Thoracic aorta (tissue), 2 donors: ENCODE data around the gene PBRM1. TPM values are rescaled to one million over a fixed set of nuclear protein-coding genes. Genes with fewer than 3 reads are reported as not detected.

Source experiments
- ATAC-seq: fragments of 150-250 bp; one replicate; pipeline ENCODE4 v1.8.0; 2017; ENCODE audit warnings: low read depth; ENCODE audit not compliant: insufficient number of reproducible peaks, low FRiP score
- DNase-seq: peaks from one replicate; pipeline ENCODE4 v3.0.0-alpha.2; 2020; ENCODE audit warnings: low spot score
- H3K27ac ChIP-seq, 2 donors: fragments of 200-600 bp; sonication (generic); 1 replicate in 1 of 2; 2 replicates in 1 of 2; pipeline ENCODE4 v1.5.1; 2016; ENCODE audit warnings: mild to moderate bottlenecking in 2 of 2, moderate library complexity in 2 of 2
- H3K27me3 ChIP-seq: fragments of 200-600 bp; sonication (generic); replicated peaks from 2 replicates; pipeline ENCODE4 v1.6.0; 2016; ENCODE audit warnings: mild to moderate bottlenecking; ENCODE audit not compliant: insufficient read depth
- H3K36me3 ChIP-seq: fragments of 200-600 bp; sonication (generic); one replicate; pipeline ENCODE4 v1.5.1; 2016
- H3K4me1 ChIP-seq, 2 donors: fragments of 200-600 bp; sonication (generic); 1 replicate in 1 of 2; 2 replicates in 1 of 2; pipeline versions ENCODE4 v1.5.1 to v1.6.0; 2016; ENCODE audit warnings: low read depth in 2 of 2, mild to moderate bottlenecking in 1 of 2; ENCODE audit not compliant: control insufficient read depth in 1 of 2
- H3K4me3 ChIP-seq: fragments of 200-600 bp; sonication (generic); 2 replicates; pipeline ENCODE4 v1.5.1; 2016; ENCODE audit warnings: mild to moderate bottlenecking
- H3K9me3 ChIP-seq: fragments of 200-600 bp; sonication (generic); 2 replicates; pipeline ENCODE4 v1.5.1; 2016
- CTCF ChIP-seq: fragments of 200-600 bp; sonication (generic); IDR thresholded peaks from one replicate; pipeline ENCODE4 v1.5.1; 2019; ENCODE audit warnings: antibody characterized with exemption
- total RNA-seq, 2 donors: library from RNA; depleted of rRNA; stranded (reverse); fragments of >200 nt; gene quantifications; one replicate each; pipeline versions ENCODE4 v1.1.0 to v1.2.3, GENCODE V29; 2016

The PBRM1 gene
- total RNA-seq, 2 donors from 2014 or later: 84.5 to 87.2 TPM

GRCh38 chr3:52704611-52705437 lies 19.1 kb upstream of the PBRM1 start:
- no peaks in the 10 kb centered on the region for H3K27me3 ChIP-seq
- H3K9me3 ChIP-seq: no peaks in the 10 kb centered on the region
- peaks cover 9% of the 10 kb centered on the region for H3K36me3 ChIP-seq
- peaks cover 15 to 47% of the 10 kb centered on the region in 2 donors for H3K4me1 ChIP-seq
- peak overlapping the region; percentile 78 for H3K4me3 ChIP-seq
- H3K27ac ChIP-seq: peak overlapping the region; percentile 85 to 90
- TF ChIP-seq CTCF: no peak
- DNase-seq (no peak), ATAC-seq (no peak)

- Histone ChIP-seq H3K4me1 (peaks cover 15 to 47% of the 10 kb centered on the region in 2 donors), H3K9me3 (no peaks in the 10 kb centered on the region)
- no peak for TF ChIP-seq CTCF
Observed at GRCh38 chr3:52703341-52703740, 17.6 kb upstream of the PBRM1 start.

GRCh38 chr3:52697632-52697965 lies 11.9 kb upstream of the PBRM1 start:
- no peaks in the 10 kb centered on the region for H3K9me3 ChIP-seq
- peaks cover 0 to 7% of the 10 kb centered on the region in 2 donors for H3K4me1 ChIP-seq
- no peak overlapping the region for H3K4me3 ChIP-seq
- DNase-seq (no peak), ATAC-seq (no peak)
- no peaks in the 10 kb centered on the region for H3K27me3 ChIP-seq
- no peak overlapping the region for H3K27ac ChIP-seq
- TF ChIP-seq CTCF: no peak
- H3K36me3 ChIP-seq: peaks cover 48% of the 10 kb centered on the region

More at GRCh38 chr3:52703341-52703740, 17.6 kb upstream of the PBRM1 start:
- H3K27ac ChIP-seq: no peak overlapping the region
- DNase-seq (no peak), ATAC-seq (no peak)
- H3K36me3 ChIP-seq: no peaks in the 10 kb centered on the region
- no peaks in the 10 kb centered on the region for H3K27me3 ChIP-seq
- no peak overlapping the region for H3K4me3 ChIP-seq

GRCh38 chr3:52696830-52697631 lies 11.3 kb upstream of the PBRM1 start:
- TF ChIP-seq CTCF: no peak
- DNase-seq (no peak), ATAC-seq (no peak)
- Histone ChIP-seq H3K27me3 (no peaks in the 10 kb centered on the region), H3K36me3 (peaks cover 53% of the 10 kb centered on the region), H3K27ac (no peak overlapping the region), H3K9me3 (no peaks in the 10 kb centered on the region), H3K4me3 (no peak overlapping the region), H3K4me1 (peaks cover 0 to 4% of the 10 kb centered on the region in 2 donors)
